OCI-LY7 (cell line): ENCODE measurements around the gene IL2RA.

ENCODE experiments used
- EZH2phosphoT487 ChIP-seq: fragments of 200-600 bp; sonication (generic); IDR thresholded peaks from 2 replicates; pipeline ENCODE4 v1.6.1; 2018; ENCODE audit warnings: low read depth, borderline replicate concordance, mild to moderate bottlenecking, mixed run types, antibody characterized with exemption, low read length, moderate library complexity, mixed read lengths
- TF ChIP-seq, protein P1 (sequence below): fragments of 200-600 bp; sonication (generic); conservative IDR thresholded peaks from 2 replicates; pipeline ENCODE4 v1.5.1; 2014; ENCODE audit warnings: mild to moderate bottlenecking, antibody characterized with exemption, low read length, moderate library complexity, mixed read lengths

DNA sequence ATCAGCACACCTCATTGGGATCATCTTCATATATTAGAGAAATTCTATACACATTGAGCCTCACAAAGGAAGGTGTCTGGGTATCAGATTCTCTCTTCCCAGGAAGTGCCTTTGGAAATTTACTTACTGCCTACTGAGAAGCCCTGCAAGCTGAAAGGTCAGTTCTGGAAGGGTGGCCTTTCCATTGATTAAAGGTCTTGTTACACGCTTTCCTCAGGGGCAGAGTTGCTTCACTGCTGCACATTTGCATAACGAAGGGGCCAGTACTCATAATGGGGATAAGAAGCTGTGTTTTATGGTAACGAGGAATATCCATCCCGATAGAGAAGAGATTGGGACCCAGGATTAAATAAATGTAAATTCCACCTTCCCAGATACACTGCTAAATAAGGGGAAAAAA is 65.5 kb downstream of the IL2RA start:
- TF ChIP-seq, protein P1, sequence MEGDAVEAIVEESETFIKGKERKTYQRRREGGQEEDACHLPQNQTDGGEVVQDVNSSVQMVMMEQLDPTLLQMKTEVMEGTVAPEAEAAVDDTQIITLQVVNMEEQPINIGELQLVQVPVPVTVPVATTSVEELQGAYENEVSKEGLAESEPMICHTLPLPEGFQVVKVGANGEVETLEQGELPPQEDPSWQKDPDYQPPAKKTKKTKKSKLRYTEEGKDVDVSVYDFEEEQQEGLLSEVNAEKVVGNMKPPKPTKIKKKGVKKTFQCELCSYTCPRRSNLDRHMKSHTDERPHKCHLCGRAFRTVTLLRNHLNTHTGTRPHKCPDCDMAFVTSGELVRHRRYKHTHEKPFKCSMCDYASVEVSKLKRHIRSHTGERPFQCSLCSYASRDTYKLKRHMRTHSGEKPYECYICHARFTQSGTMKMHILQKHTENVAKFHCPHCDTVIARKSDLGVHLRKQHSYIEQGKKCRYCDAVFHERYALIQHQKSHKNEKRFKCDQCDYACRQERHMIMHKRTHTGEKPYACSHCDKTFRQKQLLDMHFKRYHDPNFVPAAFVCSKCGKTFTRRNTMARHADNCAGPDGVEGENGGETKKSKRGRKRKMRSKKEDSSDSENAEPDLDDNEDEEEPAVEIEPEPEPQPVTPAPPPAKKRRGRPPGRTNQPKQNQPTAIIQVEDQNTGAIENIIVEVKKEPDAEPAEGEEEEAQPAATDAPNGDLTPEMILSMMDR, result no peak
- TF ChIP-seq EZH2phosphoT487, result no peak
